Measurements from ENCODE around the gene MICAL2. TPM values are rescaled to one million over a fixed set of nuclear protein-coding genes. Genes with fewer than 3 reads are reported as not detected.

Gene MICAL2, protein sequence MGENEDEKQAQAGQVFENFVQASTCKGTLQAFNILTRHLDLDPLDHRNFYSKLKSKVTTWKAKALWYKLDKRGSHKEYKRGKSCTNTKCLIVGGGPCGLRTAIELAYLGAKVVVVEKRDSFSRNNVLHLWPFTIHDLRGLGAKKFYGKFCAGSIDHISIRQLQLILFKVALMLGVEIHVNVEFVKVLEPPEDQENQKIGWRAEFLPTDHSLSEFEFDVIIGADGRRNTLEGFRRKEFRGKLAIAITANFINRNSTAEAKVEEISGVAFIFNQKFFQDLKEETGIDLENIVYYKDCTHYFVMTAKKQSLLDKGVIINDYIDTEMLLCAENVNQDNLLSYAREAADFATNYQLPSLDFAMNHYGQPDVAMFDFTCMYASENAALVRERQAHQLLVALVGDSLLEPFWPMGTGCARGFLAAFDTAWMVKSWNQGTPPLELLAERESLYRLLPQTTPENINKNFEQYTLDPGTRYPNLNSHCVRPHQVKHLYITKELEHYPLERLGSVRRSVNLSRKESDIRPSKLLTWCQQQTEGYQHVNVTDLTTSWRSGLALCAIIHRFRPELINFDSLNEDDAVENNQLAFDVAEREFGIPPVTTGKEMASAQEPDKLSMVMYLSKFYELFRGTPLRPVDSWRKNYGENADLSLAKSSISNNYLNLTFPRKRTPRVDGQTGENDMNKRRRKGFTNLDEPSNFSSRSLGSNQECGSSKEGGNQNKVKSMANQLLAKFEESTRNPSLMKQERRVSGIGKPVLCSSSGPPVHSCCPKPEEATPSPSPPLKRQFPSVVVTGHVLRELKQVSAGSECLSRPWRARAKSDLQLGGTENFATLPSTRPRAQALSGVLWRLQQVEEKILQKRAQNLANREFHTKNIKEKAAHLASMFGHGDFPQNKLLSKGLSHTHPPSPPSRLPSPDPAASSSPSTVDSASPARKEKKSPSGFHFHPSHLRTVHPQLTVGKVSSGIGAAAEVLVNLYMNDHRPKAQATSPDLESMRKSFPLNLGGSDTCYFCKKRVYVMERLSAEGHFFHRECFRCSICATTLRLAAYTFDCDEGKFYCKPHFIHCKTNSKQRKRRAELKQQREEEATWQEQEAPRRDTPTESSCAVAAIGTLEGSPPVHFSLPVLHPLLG
- total RNA-seq = 212 and 310 TPM in 2 replicates

DNA sequence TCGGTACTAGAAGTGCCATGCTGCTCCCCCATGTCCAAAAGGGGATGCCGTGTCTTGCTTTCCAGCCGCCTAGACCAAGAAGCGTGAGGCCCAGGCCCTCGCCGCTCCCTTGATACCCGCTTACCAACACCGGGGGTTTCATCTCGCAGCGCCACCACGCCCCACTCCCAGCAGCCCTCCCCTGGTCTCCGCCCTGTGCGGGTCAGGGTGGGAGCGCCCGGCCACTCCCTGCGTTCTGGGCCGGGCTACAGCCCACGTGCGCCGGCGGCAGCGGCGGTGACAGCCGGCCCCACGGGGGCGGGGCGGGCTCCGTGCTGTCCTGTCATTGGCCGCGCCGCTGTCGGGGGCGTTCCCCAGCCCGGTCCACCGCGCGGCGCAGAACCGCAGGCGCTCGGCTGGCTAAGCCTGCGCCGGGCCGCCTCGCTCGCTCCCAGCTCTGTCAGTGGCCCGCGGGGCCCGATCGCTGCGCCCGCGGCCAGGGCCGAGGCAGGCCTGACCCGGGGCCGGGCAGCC lies at the start of gene MICAL2:
MICAL2 (plus strand) TSS at position 390 of the 513 bp plus-strand sequence. CDS start 51,566 bp downstream, outside the sequence.

Small RNAs within 50 kb of the gene (small RNA-seq; reads per million reads assigned to genes)
- not detected for gene MIR6124

Other genes starting within 250 kb of the MICAL2 start
- gene DKK3, start 102.0 kb upstream of the MICAL2 start, total RNA-seq = 122 and 143 TPM in 2 replicates

All from thoracic aorta endothelial cell (primary cell).